ENCODE results near the gene TMEM61.

GRCh38 chr1:55002686-55003085, 22.3 kb downstream of the TMEM61 start:
- TF ChIP-seq CTCF (IDR thresholded peaks at IDR 0.05) (no peak), POLR2AphosphoS5 (IDR thresholded peaks at IDR 0.05) (no peak)

All from upper lobe of left lung (tissue), 4 donors.